ENCODE results near the gene SLC6A3.

Gene SLC6A3

GRCh38 chr5:1413611-1414241, 31.5 kb downstream of the SLC6A3 start:
- H3K9me3 ChIP-seq (ENCODE audit: control insufficient read depth, insufficient read depth, low read length) = no peaks in the 10 kb centered on the region
- no peaks in the 10 kb centered on the region for H3K27me3 ChIP-seq (ENCODE audit: control insufficient read depth, insufficient read depth, low read length)
- DNase-seq (ENCODE audit: low read depth, low spot score) = no peak
- WGBS (ENCODE audit: insufficient coverage, insufficient read length) = no CpG with 5 or more reads among the region's 23 CpGs
- no peaks in the 10 kb centered on the region for H3K36me3 ChIP-seq (ENCODE audit: control insufficient read depth, insufficient read depth, low read length)
- H3K27ac ChIP-seq (ENCODE audit: low read length) = no peak overlapping the region
- H3K4me1 ChIP-seq (ENCODE audit: control insufficient read depth, insufficient read depth, low read length) = no peaks in the 10 kb centered on the region; the same call in none of the 2 replicates
- H3K4me3 ChIP-seq (ENCODE audit: low read length) = no peak overlapping the region

GRCh38 chr5:1413211-1413610, 32.0 kb downstream of the SLC6A3 start:
- Histone ChIP-seq H3K27me3 (ENCODE audit: control insufficient read depth, insufficient read depth, low read length) (no peaks in the 10 kb centered on the region), H3K36me3 (ENCODE audit: control insufficient read depth, insufficient read depth, low read length) (no peaks in the 10 kb centered on the region), H3K9me3 (ENCODE audit: control insufficient read depth, insufficient read depth, low read length) (no peaks in the 10 kb centered on the region), H3K4me3 (ENCODE audit: low read length) (no peak overlapping the region), H3K27ac (ENCODE audit: low read length) (no peak overlapping the region), H3K4me1 (ENCODE audit: control insufficient read depth, insufficient read depth, low read length) (no peaks in the 10 kb centered on the region; the same call in none of the 2 replicates)
- WGBS (ENCODE audit: insufficient coverage, insufficient read length) = no CpG with 5 or more reads among the region's 13 CpGs
- DNase-seq (ENCODE audit: low read depth, low spot score) = no peak

GRCh38 chr5:1412621-1413020, 32.6 kb downstream of the SLC6A3 start:
- H3K4me1 ChIP-seq (ENCODE audit: control insufficient read depth, insufficient read depth, low read length) = no peaks in the 10 kb centered on the region; the same call in none of the 2 replicates
- WGBS (ENCODE audit: insufficient coverage, insufficient read length) = no CpG with 5 or more reads among the region's 10 CpGs
- H3K27me3 ChIP-seq (ENCODE audit: control insufficient read depth, insufficient read depth, low read length) = no peaks in the 10 kb centered on the region
- H3K27ac ChIP-seq (ENCODE audit: low read length) = no peak overlapping the region
- H3K36me3 ChIP-seq (ENCODE audit: control insufficient read depth, insufficient read depth, low read length) = no peaks in the 10 kb centered on the region
- DNase-seq (ENCODE audit: low read depth, low spot score) = no peak
- H3K4me3 ChIP-seq (ENCODE audit: low read length) = no peak overlapping the region
- no peaks in the 10 kb centered on the region for H3K9me3 ChIP-seq (ENCODE audit: control insufficient read depth, insufficient read depth, low read length)

GRCh38 chr5:1412163-1412562, 33.1 kb downstream of the SLC6A3 start:
- no CpG with 5 or more reads among the region's 16 CpGs for WGBS (ENCODE audit: insufficient coverage, insufficient read length)
- H3K27me3 ChIP-seq (ENCODE audit: control insufficient read depth, insufficient read depth, low read length) = no peaks in the 10 kb centered on the region

GRCh38 chr5:1411099-1411498, 34.1 kb downstream of the SLC6A3 start:
- no peak for DNase-seq (ENCODE audit: low read depth, low spot score)
- no CpG with 5 or more reads among the region's 22 CpGs for WGBS (ENCODE audit: insufficient coverage, insufficient read length)
- Histone ChIP-seq H3K9me3 (ENCODE audit: control insufficient read depth, insufficient read depth, low read length) (no peaks in the 10 kb centered on the region), H3K36me3 (ENCODE audit: control insufficient read depth, insufficient read depth, low read length) (no peaks in the 10 kb centered on the region), H3K27ac (ENCODE audit: low read length) (no peak overlapping the region), H3K4me1 (ENCODE audit: control insufficient read depth, insufficient read depth, low read length) (no peaks in the 10 kb centered on the region; the same call in none of the 2 replicates), H3K4me3 (ENCODE audit: low read length) (no peak overlapping the region), H3K27me3 (ENCODE audit: control insufficient read depth, insufficient read depth, low read length) (no peaks in the 10 kb centered on the region)

More at GRCh38 chr5:1412163-1412562, 33.1 kb downstream of the SLC6A3 start:
- H3K4me1 ChIP-seq (ENCODE audit: control insufficient read depth, insufficient read depth, low read length) = no peaks in the 10 kb centered on the region; the same call in none of the 2 replicates
- no peak for DNase-seq (ENCODE audit: low read depth, low spot score)
- no peaks in the 10 kb centered on the region for H3K9me3 ChIP-seq (ENCODE audit: control insufficient read depth, insufficient read depth, low read length)
- H3K4me3 ChIP-seq (ENCODE audit: low read length) = no peak overlapping the region
- H3K27ac ChIP-seq (ENCODE audit: low read length) = no peak overlapping the region
- no peaks in the 10 kb centered on the region for H3K36me3 ChIP-seq (ENCODE audit: control insufficient read depth, insufficient read depth, low read length)

- WGBS (ENCODE audit: insufficient coverage, insufficient read length) = no CpG with 5 or more reads among the region's 21 CpGs
- no peak for DNase-seq (ENCODE audit: low read depth, low spot score)
- Histone ChIP-seq H3K27ac (ENCODE audit: low read length) (no peak overlapping the region), H3K4me1 (ENCODE audit: control insufficient read depth, insufficient read depth, low read length) (no peaks in the 10 kb centered on the region; the same call in none of the 2 replicates), H3K4me3 (ENCODE audit: low read length) (no peak overlapping the region), H3K27me3 (ENCODE audit: control insufficient read depth, insufficient read depth, low read length) (no peaks in the 10 kb centered on the region), H3K9me3 (ENCODE audit: control insufficient read depth, insufficient read depth, low read length) (no peaks in the 10 kb centered on the region), H3K36me3 (ENCODE audit: control insufficient read depth, insufficient read depth, low read length) (no peaks in the 10 kb centered on the region)
Measured at GRCh38 chr5:1410156-1411014, 34.9 kb downstream of the SLC6A3 start.

- no peaks in the 10 kb centered on the region; the same call in none of the 2 replicates for H3K4me1 ChIP-seq (ENCODE audit: control insufficient read depth, insufficient read depth, low read length)
- WGBS (ENCODE audit: insufficient coverage, insufficient read length) = no CpG with 5 or more reads among the region's 33 CpGs
- no peak overlapping the region for H3K4me3 ChIP-seq (ENCODE audit: low read length)
- DNase-seq (ENCODE audit: low read depth, low spot score) = no peak
- no peak overlapping the region for H3K27ac ChIP-seq (ENCODE audit: low read length)
- no peaks in the 10 kb centered on the region for H3K27me3 ChIP-seq (ENCODE audit: control insufficient read depth, insufficient read depth, low read length)
- H3K36me3 ChIP-seq (ENCODE audit: control insufficient read depth, insufficient read depth, low read length) = no peaks in the 10 kb centered on the region
- H3K9me3 ChIP-seq (ENCODE audit: control insufficient read depth, insufficient read depth, low read length) = no peaks in the 10 kb centered on the region
Measured at GRCh38 chr5:1409381-1410110, 35.7 kb downstream of the SLC6A3 start.

GRCh38 chr5:1406681-1407640, 38.3 kb downstream of the SLC6A3 start:
- Histone ChIP-seq H3K4me3 (ENCODE audit: low read length) (no peak overlapping the region), H3K9me3 (ENCODE audit: control insufficient read depth, insufficient read depth, low read length) (no peaks in the 10 kb centered on the region), H3K27me3 (ENCODE audit: control insufficient read depth, insufficient read depth, low read length) (no peaks in the 10 kb centered on the region), H3K27ac (ENCODE audit: low read length) (no peak overlapping the region), H3K36me3 (ENCODE audit: control insufficient read depth, insufficient read depth, low read length) (no peaks in the 10 kb centered on the region), H3K4me1 (ENCODE audit: control insufficient read depth, insufficient read depth, low read length) (no peaks in the 10 kb centered on the region; the same call in 1 of the 2 replicates)
- DNase-seq (ENCODE audit: low read depth, low spot score) = no peak
- no CpG with 5 or more reads among the region's 35 CpGs for WGBS (ENCODE audit: insufficient coverage, insufficient read length)

- Histone ChIP-seq H3K36me3 (ENCODE audit: control insufficient read depth, insufficient read depth, low read length) (no peaks in the 10 kb centered on the region), H3K4me3 (ENCODE audit: low read length) (no peak overlapping the region), H3K27ac (ENCODE audit: low read length) (no peak overlapping the region), H3K4me1 (ENCODE audit: control insufficient read depth, insufficient read depth, low read length) (no peaks in the 10 kb centered on the region; the same call in 1 of the 2 replicates), H3K27me3 (ENCODE audit: control insufficient read depth, insufficient read depth, low read length) (no peaks in the 10 kb centered on the region), H3K9me3 (ENCODE audit: control insufficient read depth, insufficient read depth, low read length) (no peaks in the 10 kb centered on the region)
- WGBS (ENCODE audit: insufficient coverage, insufficient read length) = no CpG with 5 or more reads among the region's 40 CpGs
- no peak for DNase-seq (ENCODE audit: low read depth, low spot score)
Measured at GRCh38 chr5:1405539-1406530, 39.4 kb downstream of the SLC6A3 start.
